ENCODE data around the gene AFDN. TPM values are rescaled to one million over a fixed set of nuclear protein-coding genes. Genes with fewer than 3 reads are reported as not detected.
A peak's percentile ranks its signal among the peaks of the same experiment; 100 is the strongest.

AFDN gene
- total RNA-seq, 2 donors from 2014 or later, result 214 to 239 TPM

DNA sequence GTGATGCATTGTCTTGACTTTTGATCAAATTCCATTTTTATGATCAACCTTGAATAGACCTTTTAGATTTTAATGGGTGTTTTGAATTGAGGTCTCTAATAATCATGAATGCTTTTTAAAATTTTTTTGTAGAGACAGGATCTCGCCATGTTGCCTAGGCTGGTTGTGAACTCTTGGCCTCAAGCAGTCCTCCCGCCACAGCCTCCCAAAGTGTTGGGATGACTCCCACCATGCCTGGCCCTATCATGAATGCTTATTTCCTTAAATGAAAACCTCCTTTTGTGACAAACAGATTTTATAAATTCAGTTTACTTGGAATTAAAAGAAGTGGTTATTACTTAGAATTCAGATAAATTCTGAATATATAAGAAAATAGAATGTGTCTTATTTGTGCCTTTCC, 110.6 kb downstream of the AFDN start:
- Histone ChIP-seq H3K27ac (ENCODE audit: low read depth, low read length) (no peak overlapping the region), H3K4me3 (ENCODE audit: low read length) (no peak overlapping the region), H3K9ac (ENCODE audit: extremely low read depth, low read length, poor library complexity, severe bottlenecking) (no peak overlapping the region), H3K36me3 (ENCODE audit: control insufficient read depth, insufficient read depth, low read length) (peaks cover 63% of the 10 kb centered on the region), H3K27me3 (ENCODE audit: control insufficient read depth, insufficient read depth, low read length, poor library complexity, severe bottlenecking) (no peaks in the 10 kb centered on the region), H3K4me1 (ENCODE audit: control insufficient read depth, insufficient read depth, low read length) (peaks cover 3% of the 10 kb centered on the region), H3K9me3 (ENCODE audit: control insufficient read depth, low read length) (no peaks in the 10 kb centered on the region)
- 90 to 100% methylated on average over 2 of the region's 2 CpGs for WGBS, 2 experiments (ENCODE audit: insufficient coverage in 1 of 2, insufficient read length in 1 of 2)
- Mint-ChIP-seq H3K4me3 (no peak overlapping the region), H3K27ac (peak overlapping the region; percentile 36), H3K36me3 (ENCODE audit: low read depth) (peaks cover 32% of the 10 kb centered on the region), H3K27me3 (ENCODE audit: insufficient read depth) (no peaks in the 10 kb centered on the region), H3K9me3 (no peaks in the 10 kb centered on the region), H3K4me1 (peaks cover 10% of the 10 kb centered on the region)
- TF ChIP-seq CTCF (conservative IDR thresholded peaks at IDR 0.05), result no peak
- no peak for DNase-seq

- peak overlapping the region; percentile 88 for H3K27ac Mint-ChIP-seq
- peak; percentile 65 for DNase-seq
- H3K4me1 ChIP-seq (ENCODE audit: control insufficient read depth, insufficient read depth, low read length), result no peaks in the 10 kb centered on the region
- no peak overlapping the region for H3K27ac ChIP-seq (ENCODE audit: low read depth, low read length)
- H3K9me3 ChIP-seq (ENCODE audit: control insufficient read depth, low read length), result no peaks in the 10 kb centered on the region
- peaks cover 65% of the 10 kb centered on the region for H3K36me3 ChIP-seq (ENCODE audit: control insufficient read depth, insufficient read depth, low read length)
- H3K27me3 Mint-ChIP-seq (ENCODE audit: insufficient read depth), result no peaks in the 10 kb centered on the region
- H3K4me3 ChIP-seq (ENCODE audit: low read length), result no peak overlapping the region
- H3K27me3 ChIP-seq (ENCODE audit: control insufficient read depth, insufficient read depth, low read length, poor library complexity, severe bottlenecking), result no peaks in the 10 kb centered on the region
- peaks cover 33% of the 10 kb centered on the region for H3K36me3 Mint-ChIP-seq (ENCODE audit: low read depth)
- H3K4me1 Mint-ChIP-seq, result peaks cover 3% of the 10 kb centered on the region
- no peak for TF ChIP-seq CTCF (conservative IDR thresholded peaks at IDR 0.05)
- 92 to 93% methylated on average over 3 to 5 of the region's 5 CpGs for WGBS, 2 experiments (ENCODE audit: insufficient coverage in 1 of 2, insufficient read length in 1 of 2)
- H3K9me3 Mint-ChIP-seq, result no peaks in the 10 kb centered on the region
- H3K9ac ChIP-seq (ENCODE audit: extremely low read depth, low read length, poor library complexity, severe bottlenecking), result no peak overlapping the region
- H3K4me3 Mint-ChIP-seq, result no peak overlapping the region
Measured at GRCh38 chr6:167937948-167938911, 111.5 kb downstream of the AFDN start.

DNA sequence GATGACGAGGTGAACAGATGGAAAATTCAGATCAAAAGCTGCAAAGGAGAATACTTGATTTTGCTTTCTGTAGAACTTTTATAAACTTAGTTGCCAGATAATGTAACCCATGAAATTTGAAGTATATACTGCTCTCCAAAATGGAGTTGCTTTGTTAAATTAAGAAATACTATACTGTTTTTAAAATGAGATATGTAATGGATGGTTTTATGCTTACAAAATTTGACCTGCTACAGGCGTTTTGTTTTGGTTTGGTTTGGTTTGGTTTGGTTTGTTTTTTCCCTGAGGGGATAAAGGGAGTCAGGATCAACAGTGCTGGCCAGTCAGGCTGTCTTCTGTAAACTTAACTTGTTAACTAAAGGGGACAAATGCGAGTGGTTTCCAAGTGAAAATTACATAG, 115.1 kb downstream of the AFDN start:
- H3K4me1 ChIP-seq (ENCODE audit: control insufficient read depth, insufficient read depth, low read length), result no peaks in the 10 kb centered on the region
- peaks cover 75% of the 10 kb centered on the region for H3K36me3 ChIP-seq (ENCODE audit: control insufficient read depth, insufficient read depth, low read length)
- H3K27ac ChIP-seq (ENCODE audit: low read depth, low read length), result no peak overlapping the region
- 92 to 100% methylated on average over 2 to 3 of the region's 3 CpGs for WGBS, 2 experiments (ENCODE audit: insufficient coverage in 1 of 2, insufficient read length in 1 of 2)
- Mint-ChIP-seq H3K27me3 (ENCODE audit: insufficient read depth) (no peaks in the 10 kb centered on the region), H3K4me3 (no peak overlapping the region), H3K27ac (peak overlapping the region; percentile 17), H3K4me1 (peaks cover 3% of the 10 kb centered on the region), H3K9me3 (no peaks in the 10 kb centered on the region), H3K36me3 (ENCODE audit: low read depth) (peaks cover 46% of the 10 kb centered on the region)
- no peaks in the 10 kb centered on the region for H3K27me3 ChIP-seq (ENCODE audit: control insufficient read depth, insufficient read depth, low read length, poor library complexity, severe bottlenecking)
- no peak overlapping the region for H3K4me3 ChIP-seq (ENCODE audit: low read length)
- no peaks in the 10 kb centered on the region for H3K9me3 ChIP-seq (ENCODE audit: control insufficient read depth, low read length)
- no peak overlapping the region for H3K9ac ChIP-seq (ENCODE audit: extremely low read depth, low read length, poor library complexity, severe bottlenecking)
- TF ChIP-seq CTCF (conservative IDR thresholded peaks at IDR 0.05), result no peak
- no peak for DNase-seq

Measured in endodermal cell (in vitro differentiated cells).